GM06990 (cell line): Measurements from ENCODE around the gene ARAP2.
A peak's percentile ranks its signal among the peaks of the same experiment; 100 is the strongest.

Source experiments
- DNase-seq: peaks from one replicate; pipeline ENCODE4 v3.0.0-alpha.2; 2011; ENCODE audit not compliant: insufficient read length; ENCODE audit errors: extremely low read depth
- H3K27me3 ChIP-seq: replicated peaks from 2 replicates; pipeline ENCODE4 v1.6.0; 2011; ENCODE audit warnings: low read length; ENCODE audit not compliant: control insufficient read depth, insufficient read depth
- H3K36me3 ChIP-seq: 2 replicates; pipeline ENCODE4 v1.5.1; 2011; ENCODE audit warnings: low read length; ENCODE audit not compliant: control insufficient read depth, insufficient read depth
- H3K4me3 ChIP-seq: replicated peaks from 2 replicates; pipeline ENCODE4 v1.5.1; 2011; ENCODE audit warnings: low read depth, mild to moderate bottlenecking, control low read depth, low read length
- CTCF ChIP-seq: IDR thresholded peaks from 2 replicates; pipeline ENCODE4 v1.5.1; 2011; ENCODE audit warnings: low read length, control low read depth, mild to moderate bottlenecking, inconsistent platforms; ENCODE audit not compliant: insufficient read depth, poor library complexity, severe bottlenecking

ARAP2 gene

DNA sequence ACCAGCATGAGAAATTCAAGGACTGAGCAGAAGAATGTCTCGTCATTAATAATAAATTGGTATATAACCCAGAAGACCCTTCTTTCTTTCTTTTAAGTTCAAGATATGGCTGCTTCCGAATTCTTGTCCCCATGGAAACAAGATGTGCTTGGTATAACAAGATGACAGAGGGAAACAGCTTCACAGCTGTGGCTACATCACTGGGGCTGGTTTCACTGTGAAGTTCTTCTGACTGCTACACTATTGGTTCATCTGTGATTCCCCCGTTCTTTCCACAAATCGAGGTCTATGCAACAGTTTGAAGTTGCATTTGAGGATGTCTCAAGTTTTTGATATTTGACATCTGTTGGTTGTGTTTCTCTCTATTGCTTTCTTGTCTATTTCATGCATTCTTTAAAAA lies 24.8 kb upstream of the ARAP2 start:
- no peak for TF ChIP-seq CTCF
- Histone ChIP-seq H3K36me3 (no peaks in the 10 kb centered on the region), H3K4me3 (no peak overlapping the region), H3K27me3 (no peaks in the 10 kb centered on the region)
- DNase-seq: no peak

- H3K36me3 ChIP-seq: no peaks in the 10 kb centered on the region
- H3K4me3 ChIP-seq: no peak overlapping the region
- no peaks in the 10 kb centered on the region for H3K27me3 ChIP-seq
- no peak for TF ChIP-seq CTCF
- DNase-seq: no peak
These were observed 23.4 kb upstream of the ARAP2 start for GRCh38 chr4:36267486-36268268.

- Histone ChIP-seq H3K4me3 (no peak overlapping the region), H3K27me3 (no peaks in the 10 kb centered on the region), H3K36me3 (no peaks in the 10 kb centered on the region)
- TF ChIP-seq CTCF: no peak
- no peak for DNase-seq
These were observed 20.0 kb upstream of the ARAP2 start for GRCh38 chr4:36264207-36264826.

- Histone ChIP-seq H3K4me3 (no peak overlapping the region), H3K27me3 (no peaks in the 10 kb centered on the region), H3K36me3 (no peaks in the 10 kb centered on the region)
- no peak for DNase-seq
- TF ChIP-seq CTCF: no peak
These were observed 16.4 kb upstream of the ARAP2 start for GRCh38 chr4:36260731-36261130.

DNA sequence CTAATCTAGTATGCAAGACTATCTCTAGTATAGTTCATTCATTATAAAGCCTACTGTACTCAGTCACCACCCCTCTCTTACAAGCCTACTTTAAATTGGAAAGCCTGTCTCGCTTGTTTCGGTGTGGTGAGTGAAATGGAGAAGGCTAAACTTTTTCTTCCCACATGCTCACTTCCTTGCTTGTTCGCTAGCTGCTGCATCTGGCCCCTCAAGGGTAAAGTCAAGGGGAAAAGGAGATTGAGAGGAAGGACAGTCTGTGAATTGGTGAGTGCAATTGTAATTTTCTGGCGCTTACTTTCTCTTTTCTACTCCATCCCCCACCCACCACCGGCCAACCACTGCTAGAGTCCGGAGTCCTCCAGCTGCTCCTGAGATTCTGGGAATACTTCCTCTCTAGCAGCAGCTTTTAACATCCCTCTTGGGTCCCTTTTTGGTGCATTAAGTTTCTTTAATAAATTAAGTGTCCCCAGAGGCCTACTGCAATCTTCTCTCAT lies 12.1 kb upstream of the ARAP2 start:
- peak; percentile 61 for DNase-seq
- Histone ChIP-seq H3K27me3 (no peaks in the 10 kb centered on the region), H3K4me3 (peak overlapping the region; percentile 46), H3K36me3 (no peaks in the 10 kb centered on the region)
- no peak for TF ChIP-seq CTCF

DNA sequence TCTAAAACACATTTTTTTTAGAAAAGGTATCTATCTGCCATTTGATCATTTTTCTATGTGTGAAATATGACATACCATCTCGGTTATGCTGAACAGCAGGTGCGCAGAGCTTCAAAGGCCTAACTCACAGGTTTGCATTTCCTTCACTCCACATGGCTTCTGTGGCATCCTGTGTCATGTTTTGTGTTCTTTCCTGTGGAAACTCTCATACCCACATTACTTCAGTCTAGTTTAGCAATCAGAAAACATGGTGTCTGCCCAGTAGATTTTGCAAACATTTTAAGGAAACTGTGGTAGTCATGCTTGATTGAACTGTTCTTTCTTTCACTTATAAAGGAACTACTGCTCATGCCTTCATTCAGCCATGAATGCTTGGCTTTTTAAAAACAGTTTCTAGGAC lies 11.3 kb upstream of the ARAP2 start:
- Histone ChIP-seq H3K36me3 (no peaks in the 10 kb centered on the region), H3K4me3 (no peak overlapping the region), H3K27me3 (no peaks in the 10 kb centered on the region)
- peak; percentile 82 for DNase-seq
- TF ChIP-seq CTCF: no peak
